IPS-11a (cell line): ENCODE data around the gene TEKTIP1.

ENCODE experiments used
- H3K4me3 ChIP-seq: one replicate; pipeline ENCODE4 v1.5.1; 2013; ENCODE audit warnings: low read depth, low read length, control low read depth

Gene TEKTIP1

GRCh38 chr19:3538965-3539755, at the start of gene TEKTIP1:
Gene TEKTIP1, plus strand, starts transcription at chr19:3539174. Its CDS starts 4 bp downstream, at chr19:3539178.
- H3K4me3 ChIP-seq, result no peak within 1 kb of the TSS

GRCh38 chr19:3491396-3492119, 47.4 kb upstream of the TEKTIP1 start:
- no peak overlapping the region for H3K4me3 ChIP-seq

GRCh38 chr19:3492131-3492839, 46.7 kb upstream of the TEKTIP1 start:
- H3K4me3 ChIP-seq, result no peak overlapping the region

GRCh38 chr19:3492919-3493318, 46.1 kb upstream of the TEKTIP1 start:
- no peak overlapping the region for H3K4me3 ChIP-seq

GRCh38 chr19:3493651-3494050, 45.3 kb upstream of the TEKTIP1 start:
- H3K4me3 ChIP-seq, result no peak overlapping the region

GRCh38 chr19:3494051-3494450, 44.9 kb upstream of the TEKTIP1 start:
- H3K4me3 ChIP-seq, result no peak overlapping the region

- no peak overlapping the region for H3K4me3 ChIP-seq
Observed at GRCh38 chr19:3494559-3494958, 44.4 kb upstream of the TEKTIP1 start.

- H3K4me3 ChIP-seq, result no peak overlapping the region
Observed at GRCh38 chr19:3496392-3497273, 42.3 kb upstream of the TEKTIP1 start.

GRCh38 chr19:3497757-3498520, 41.0 kb upstream of the TEKTIP1 start:
- no peak overlapping the region for H3K4me3 ChIP-seq

- H3K4me3 ChIP-seq, result peak overlapping the region; percentile 99
Observed at GRCh38 chr19:3499738-3500428, 39.1 kb upstream of the TEKTIP1 start.

- peak within 1 kb of the TSS; percentile 99 for H3K4me3 ChIP-seq
Observed at GRCh38 chr19:3500429-3501101, 38.4 kb upstream of the TEKTIP1 start, which contains the start of gene DOHH. Gene DOHH, minus strand, starts transcription at chr19:3500674. Its CDS starts 3,860 bp downstream, at chr19:3496814.

- no peak overlapping the region for H3K4me3 ChIP-seq
Observed at GRCh38 chr19:3501780-3502179, 37.2 kb upstream of the TEKTIP1 start.

- H3K4me3 ChIP-seq, result no peak overlapping the region
Observed at GRCh38 chr19:3503036-3503572, 35.9 kb upstream of the TEKTIP1 start.

GRCh38 chr19:3504735-3505134, 34.2 kb upstream of the TEKTIP1 start:
- no peak overlapping the region for H3K4me3 ChIP-seq

GRCh38 chr19:3505598-3506383, 33.2 kb upstream of the TEKTIP1 start, which contains the start of gene FZR1:
Gene FZR1, plus strand, starts transcription at chr19:3506311. Its CDS starts 16,679 bp downstream, at chr19:3522990.
- peak within 1 kb of the TSS; percentile 69 for H3K4me3 ChIP-seq

GRCh38 chr19:3506384-3507340, 32.3 kb upstream of the TEKTIP1 start:
- H3K4me3 ChIP-seq, result peak overlapping the region; percentile 69
